Measurements from ENCODE around the gene HAPSTR1. TPM values are rescaled to one million over a fixed set of nuclear protein-coding genes. Genes with fewer than 3 reads are reported as not detected.

HAPSTR1 gene
- total RNA-seq, 1 experiment from 2014 or later, result 82.8 TPM

- no peak overlapping the region for H3K4me3 ChIP-seq
- H3K79me2 ChIP-seq (ENCODE audit: low read depth), result peaks cover 42% of the 10 kb centered on the region
- TSS peak; percentile 2 for BruUV-seq (replicated peaks)
- TF ChIP-seq CTCF (conservative IDR thresholded peaks at IDR 0.05), result no peak
- TF ChIP-seq EZH2 (IDR thresholded peaks at IDR 0.05; ENCODE audit: low read depth), result no peak
- H2AFZ ChIP-seq, result no peak overlapping the region
- H3K4me2 ChIP-seq, result no peak overlapping the region
- no peaks in the 10 kb centered on the region; the same call in 1 of the 2 replicates for H4K20me1 ChIP-seq (ENCODE audit: insufficient read depth)
- peaks cover 45% of the 10 kb centered on the region for H3K4me1 ChIP-seq (replicated peaks; ENCODE audit: insufficient read depth)
- H3K9me2 ChIP-seq (ENCODE audit: insufficient read depth), result no peaks in the 10 kb centered on the region
- H3K9me3 ChIP-seq (ENCODE audit: insufficient read depth, low read depth), result no peaks in the 10 kb centered on the region
- H3F3A ChIP-seq (ENCODE audit: insufficient read depth, low read depth), result peaks cover 41% of the 10 kb centered on the region
- POLR2A ChIA-PET (ENCODE audit: unreplicated experiment), result interaction anchor here (0.5 to 0.6 kb wide), 2 partner anchors 155 to 197 kb away, joined by 4 to 8 read pairs; no protein-coding TSS in a partner anchor
- H3K27me3 ChIP-seq (ENCODE audit: insufficient read depth, low read depth), result no peaks in the 10 kb centered on the region
- H3K27ac ChIP-seq, result peak overlapping the region; percentile 64
- CTCF ChIA-PET, result interaction anchor here (1.1 kb wide), 1 partner anchor 18 kb away, joined by 4 read pairs; no protein-coding TSS in a partner anchor
- intact Hi-C loops (cut with micrococcal nuclease; ENCODE audit: unreplicated experiment), result loop anchor here (5.0 kb wide), 1 partner anchor 51 kb away; no protein-coding TSS in a partner anchor
- no peak for DNase-seq
- 0 out of 2 replicates have a peak, but pooled peaks cover 10% of the 10 kb centered on the region for H3K36me3 ChIP-seq (ENCODE audit: low read depth)
Observed at GRCh38 chr16:9128346-9129342, 37.2 kb downstream of the HAPSTR1 start.

- TF ChIP-seq CTCF (conservative IDR thresholded peaks at IDR 0.05) (no peak), EZH2 (IDR thresholded peaks at IDR 0.05; ENCODE audit: low read depth) (no peak)
- H3K9me2 ChIP-seq (ENCODE audit: insufficient read depth), result no peaks in the 10 kb centered on the region
- H2AFZ ChIP-seq, result no peak overlapping the region
- no peaks in the 10 kb centered on the region for H3K27me3 ChIP-seq (ENCODE audit: insufficient read depth, low read depth)
- H3K9me3 ChIP-seq (ENCODE audit: insufficient read depth, low read depth), result no peaks in the 10 kb centered on the region
- no peak for DNase-seq
- H3K4me1 ChIP-seq (replicated peaks; ENCODE audit: insufficient read depth), result no peaks in the 10 kb centered on the region
- intact Hi-C loops (cut with micrococcal nuclease; ENCODE audit: unreplicated experiment), result loop anchor here (1.0 to 2.0 kb wide), 5 partner anchors 126 to 568 kb away; no protein-coding TSS in a partner anchor
- H3K79me2 ChIP-seq (ENCODE audit: low read depth), result no peaks in the 10 kb centered on the region
- POLR2A ChIA-PET (ENCODE audit: unreplicated experiment), result no interaction called here
- H3K27ac ChIP-seq, result no peak overlapping the region
- H3F3A ChIP-seq (ENCODE audit: insufficient read depth, low read depth), result peaks cover 12% of the 10 kb centered on the region; the same call in 1 of the 2 replicates
- CTCF ChIA-PET, result interaction anchor here (0.5 to 1.2 kb wide), 6 partner anchors 117 to 562 kb away, joined by 3 to 14 read pairs (median 4); partner anchors contain the start of gene CARHSP1
- no peak overlapping the region for H3K4me2 ChIP-seq
- no peak overlapping the region for H3K4me3 ChIP-seq
- H4K20me1 ChIP-seq (ENCODE audit: insufficient read depth), result no peaks in the 10 kb centered on the region; the same call in 1 of the 2 replicates
- BruUV-seq (replicated peaks), result no TSS peak
- no peaks in the 10 kb centered on the region for H3K36me3 ChIP-seq (ENCODE audit: low read depth)
Observed at GRCh38 chr16:9134306-9134705, 42.9 kb downstream of the HAPSTR1 start.

- no TSS peak for BruUV-seq (replicated peaks)
- H3K9me3 ChIP-seq (ENCODE audit: insufficient read depth, low read depth), result no peaks in the 10 kb centered on the region
- H4K20me1 ChIP-seq (ENCODE audit: insufficient read depth), result no peaks in the 10 kb centered on the region; the same call in 1 of the 2 replicates
- H3K9me2 ChIP-seq (ENCODE audit: insufficient read depth), result no peaks in the 10 kb centered on the region
- peaks cover 12% of the 10 kb centered on the region; the same call in 1 of the 2 replicates for H3F3A ChIP-seq (ENCODE audit: insufficient read depth, low read depth)
- H3K4me3 ChIP-seq, result no peak overlapping the region
- CTCF ChIA-PET, result interaction anchor here (0.5 to 1.2 kb wide), 10 partner anchors 13 to 1911 kb away, joined by 3 to 14 read pairs (median 4); partner anchors contain the start of genes CARHSP1 and HAPSTR1
- no peaks in the 10 kb centered on the region for H3K79me2 ChIP-seq (ENCODE audit: low read depth)
- TF ChIP-seq CTCF (conservative IDR thresholded peaks at IDR 0.05) (peak; percentile 78), EZH2 (IDR thresholded peaks at IDR 0.05; ENCODE audit: low read depth) (no peak)
- H3K27me3 ChIP-seq (ENCODE audit: insufficient read depth, low read depth), result no peaks in the 10 kb centered on the region
- intact Hi-C loops (cut with micrococcal nuclease; ENCODE audit: unreplicated experiment), result loop anchor here (1.0 to 2.0 kb wide), 5 partner anchors 126 to 568 kb away; no protein-coding TSS in a partner anchor
- POLR2A ChIA-PET (ENCODE audit: unreplicated experiment), result no interaction called here
- no peaks in the 10 kb centered on the region for H3K4me1 ChIP-seq (replicated peaks; ENCODE audit: insufficient read depth)
- no peaks in the 10 kb centered on the region for H3K36me3 ChIP-seq (ENCODE audit: low read depth)
- H3K27ac ChIP-seq, result no peak overlapping the region
- DNase-seq, result peak; percentile 53 to 78
- no peak overlapping the region for H3K4me2 ChIP-seq
- no peak overlapping the region for H2AFZ ChIP-seq
Observed at GRCh38 chr16:9134739-9135138, 43.3 kb downstream of the HAPSTR1 start.

Data from PC-9 (cell line).